Chondrocyte (in vitro differentiated cells): ENCODE data around the gene VWA2. TPM values are rescaled to one million over a fixed set of nuclear protein-coding genes. Genes with fewer than 3 reads are reported as not detected.

Source experiments
- DNase-seq: peaks from one replicate; pipeline ENCODE4 v3.0.0; 2021; ENCODE audit warnings: mixed read lengths, low spot score
- H3K27ac Mint-ChIP-seq: one replicate; pipeline ENCODE4 v1.8.0; 2021; ENCODE audit warnings: mild to moderate bottlenecking, moderate library complexity, mixed read lengths; ENCODE audit not compliant: unreplicated experiment
- H3K27me3 Mint-ChIP-seq: 2 replicates; pipeline ENCODE4 v1.8.0; 2021; ENCODE audit warnings: low read depth, mixed read lengths
- H3K36me3 Mint-ChIP-seq: 2 replicates; pipeline ENCODE4 v1.8.0; 2021; ENCODE audit warnings: low read depth, mixed read lengths
- H3K4me1 Mint-ChIP-seq: 2 replicates; pipeline ENCODE4 v1.8.0; 2021; ENCODE audit warnings: low read depth, mild to moderate bottlenecking, mixed read lengths
- H3K4me3 Mint-ChIP-seq: one replicate; pipeline ENCODE4 v1.8.0; 2021; ENCODE audit warnings: mild to moderate bottlenecking, moderate library complexity, mixed read lengths; ENCODE audit not compliant: unreplicated experiment
- H3K9me3 Mint-ChIP-seq: 2 replicates; pipeline ENCODE4 v1.8.0; 2021; ENCODE audit warnings: low read depth, mixed read lengths
- total RNA-seq: library from RNA; stranded (reverse); gene quantifications from 3 replicates; pipeline ENCODE4 v1.2.1, GENCODE V29; 2021
- TF ChIP-seq, protein P1 (sequence below): fragments of 200-600 bp; sonication (generic); IDR thresholded peaks from 2 replicates; pipeline ENCODE4 v1.5.0; 2021; ENCODE audit warnings: antibody characterized with exemption, mild to moderate bottlenecking, moderate library complexity

Gene VWA2
- total RNA-seq, 1 donor from 2014 or later: not detected

DNA sequence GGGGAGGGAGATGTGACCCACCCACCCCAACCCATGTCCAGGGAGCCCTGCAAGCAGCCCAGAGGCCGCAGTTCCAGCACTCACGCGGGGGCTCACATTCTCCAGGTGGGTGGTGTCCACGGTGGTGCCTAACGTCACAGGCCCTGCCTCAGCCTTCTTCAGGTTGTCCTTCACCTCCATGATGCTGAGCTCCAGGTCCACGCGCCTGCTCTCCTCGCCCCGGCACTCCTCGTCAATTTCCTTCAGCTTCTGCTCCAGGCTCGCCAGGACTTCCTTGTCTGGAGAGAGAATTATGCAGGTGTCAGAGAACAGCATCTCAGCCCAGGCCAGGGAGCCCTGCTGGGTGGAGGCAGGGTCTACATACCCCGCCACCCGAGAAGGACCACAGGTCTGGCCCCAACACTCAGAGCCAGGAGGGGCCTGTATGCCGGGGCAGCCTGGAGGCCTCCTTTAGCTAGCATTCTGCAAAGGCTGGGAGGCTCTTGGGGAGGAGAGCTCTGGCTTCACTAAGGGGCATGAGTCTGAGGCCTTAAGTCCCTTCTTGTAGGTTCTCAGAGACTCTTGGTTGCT, 58.2 kb downstream of the VWA2 start:
- no peaks in the 10 kb centered on the region for H3K27me3 Mint-ChIP-seq
- no peak overlapping the region for H3K27ac Mint-ChIP-seq
- peaks cover 9% of the 10 kb centered on the region for H3K36me3 Mint-ChIP-seq
- H3K9me3 Mint-ChIP-seq: peaks cover 20% of the 10 kb centered on the region
- peaks cover 3% of the 10 kb centered on the region for H3K4me1 Mint-ChIP-seq
- DNase-seq: no peak
- TF ChIP-seq, protein P1, sequence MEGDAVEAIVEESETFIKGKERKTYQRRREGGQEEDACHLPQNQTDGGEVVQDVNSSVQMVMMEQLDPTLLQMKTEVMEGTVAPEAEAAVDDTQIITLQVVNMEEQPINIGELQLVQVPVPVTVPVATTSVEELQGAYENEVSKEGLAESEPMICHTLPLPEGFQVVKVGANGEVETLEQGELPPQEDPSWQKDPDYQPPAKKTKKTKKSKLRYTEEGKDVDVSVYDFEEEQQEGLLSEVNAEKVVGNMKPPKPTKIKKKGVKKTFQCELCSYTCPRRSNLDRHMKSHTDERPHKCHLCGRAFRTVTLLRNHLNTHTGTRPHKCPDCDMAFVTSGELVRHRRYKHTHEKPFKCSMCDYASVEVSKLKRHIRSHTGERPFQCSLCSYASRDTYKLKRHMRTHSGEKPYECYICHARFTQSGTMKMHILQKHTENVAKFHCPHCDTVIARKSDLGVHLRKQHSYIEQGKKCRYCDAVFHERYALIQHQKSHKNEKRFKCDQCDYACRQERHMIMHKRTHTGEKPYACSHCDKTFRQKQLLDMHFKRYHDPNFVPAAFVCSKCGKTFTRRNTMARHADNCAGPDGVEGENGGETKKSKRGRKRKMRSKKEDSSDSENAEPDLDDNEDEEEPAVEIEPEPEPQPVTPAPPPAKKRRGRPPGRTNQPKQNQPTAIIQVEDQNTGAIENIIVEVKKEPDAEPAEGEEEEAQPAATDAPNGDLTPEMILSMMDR: no peak
- H3K4me3 Mint-ChIP-seq: no peak overlapping the region

DNA sequence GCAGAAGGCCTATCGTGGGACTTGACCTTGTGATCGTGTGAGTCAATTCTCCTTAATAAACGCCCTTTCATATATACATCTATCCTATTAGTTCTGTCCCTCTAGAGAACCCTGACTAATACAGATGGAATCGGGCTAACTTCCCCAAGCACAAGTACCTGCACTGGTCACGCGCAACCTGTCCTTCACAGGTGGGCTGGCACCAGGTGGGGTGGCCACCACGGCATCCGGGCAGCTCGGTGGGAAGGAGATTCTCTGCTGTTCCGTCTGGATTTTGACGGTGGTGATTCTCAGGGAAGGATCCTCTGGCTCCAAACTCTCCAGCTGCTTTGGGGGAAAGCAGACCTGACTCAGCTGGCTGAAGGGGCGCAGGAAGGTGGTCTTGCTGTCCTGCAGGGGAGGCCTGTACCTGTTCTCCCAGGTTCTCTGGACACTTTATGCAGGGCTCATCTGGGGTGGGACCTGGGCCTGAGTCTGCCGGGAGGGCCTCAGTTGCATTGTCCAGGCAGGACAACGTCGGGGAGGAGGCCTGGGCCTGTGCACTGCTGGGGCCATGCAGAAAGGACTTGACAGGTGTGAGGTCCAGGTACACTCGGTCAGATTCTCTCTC, 61.1 kb downstream of the VWA2 start:
- Mint-ChIP-seq H3K4me3 (no peak overlapping the region), H3K27ac (no peak overlapping the region), H3K27me3 (no peaks in the 10 kb centered on the region), H3K4me1 (peaks cover 20% of the 10 kb centered on the region), H3K36me3 (peaks cover 9% of the 10 kb centered on the region), H3K9me3 (peaks cover 12% of the 10 kb centered on the region)
- TF ChIP-seq, protein P1: no peak
- no peak for DNase-seq

DNA sequence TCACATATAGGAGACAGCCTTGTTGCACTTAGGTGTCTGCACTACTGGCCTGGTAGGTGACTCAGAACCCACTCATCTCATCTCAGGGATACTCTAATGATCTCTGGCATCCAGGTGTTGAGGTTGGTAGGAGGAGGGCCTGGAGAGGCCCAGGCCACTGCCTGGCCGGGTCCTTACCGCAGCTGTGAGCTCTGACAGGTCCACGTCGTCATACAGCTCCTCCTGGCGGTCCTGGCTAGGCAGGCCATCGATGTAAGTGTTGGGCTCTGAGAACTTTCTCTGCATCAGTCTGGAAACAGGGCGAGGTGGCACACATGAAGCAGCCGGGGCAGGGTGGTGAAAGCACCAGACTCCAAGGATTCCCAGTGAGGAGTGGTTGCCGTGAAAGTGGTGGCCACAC, 62.1 kb downstream of the VWA2 start:
- TF ChIP-seq, protein P1: no peak
- no peak for DNase-seq
- H3K4me1 Mint-ChIP-seq: peaks cover 20% of the 10 kb centered on the region
- H3K4me3 Mint-ChIP-seq: no peak overlapping the region
- no peak overlapping the region for H3K27ac Mint-ChIP-seq
- peaks cover 4% of the 10 kb centered on the region for H3K36me3 Mint-ChIP-seq
- peaks cover 1% of the 10 kb centered on the region for H3K9me3 Mint-ChIP-seq
- no peaks in the 10 kb centered on the region for H3K27me3 Mint-ChIP-seq

DNA sequence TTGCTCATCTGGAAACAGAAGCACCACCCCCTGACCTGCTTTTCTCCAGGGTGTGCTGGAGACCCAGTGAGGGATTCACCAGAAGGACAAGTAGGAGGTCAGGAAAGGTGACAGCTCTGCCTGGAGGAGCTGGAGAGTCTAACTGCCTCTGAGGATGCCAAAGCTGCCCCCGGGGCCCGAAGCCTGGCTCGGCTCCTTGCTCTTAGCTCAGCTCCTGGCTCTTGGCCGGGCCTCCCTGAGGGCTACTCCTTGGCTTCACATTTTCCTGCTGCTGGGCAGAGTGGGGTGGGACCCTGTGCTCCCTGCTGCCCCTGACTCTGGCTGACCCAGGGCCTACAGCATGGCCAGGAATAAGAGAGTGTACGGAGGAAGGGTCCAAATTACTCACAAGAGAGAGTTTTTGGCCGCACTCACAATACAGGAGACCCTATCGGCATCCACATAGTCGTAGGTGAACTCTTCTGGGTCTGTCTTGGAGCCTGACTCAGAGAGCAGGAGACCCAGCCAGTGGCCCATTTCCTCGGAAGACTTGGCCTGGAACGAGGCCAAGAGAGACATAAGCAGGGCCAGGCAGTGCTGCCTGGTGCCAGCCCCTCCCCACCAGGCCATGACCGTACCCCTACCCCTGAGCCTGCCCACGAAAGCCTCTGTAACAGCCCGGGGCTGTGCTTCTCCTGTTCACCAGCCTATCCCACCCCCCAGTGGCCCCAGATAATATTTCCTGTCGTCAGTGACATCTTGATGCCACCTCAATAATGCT, 63.1 kb downstream of the VWA2 start:
- Mint-ChIP-seq H3K36me3 (peaks cover 2% of the 10 kb centered on the region), H3K27me3 (no peaks in the 10 kb centered on the region), H3K27ac (no peak overlapping the region), H3K4me1 (peaks cover 29% of the 10 kb centered on the region), H3K9me3 (no peaks in the 10 kb centered on the region), H3K4me3 (no peak overlapping the region)
- TF ChIP-seq, protein P1: peak; percentile 13
- peak; percentile 42 for DNase-seq

DNA sequence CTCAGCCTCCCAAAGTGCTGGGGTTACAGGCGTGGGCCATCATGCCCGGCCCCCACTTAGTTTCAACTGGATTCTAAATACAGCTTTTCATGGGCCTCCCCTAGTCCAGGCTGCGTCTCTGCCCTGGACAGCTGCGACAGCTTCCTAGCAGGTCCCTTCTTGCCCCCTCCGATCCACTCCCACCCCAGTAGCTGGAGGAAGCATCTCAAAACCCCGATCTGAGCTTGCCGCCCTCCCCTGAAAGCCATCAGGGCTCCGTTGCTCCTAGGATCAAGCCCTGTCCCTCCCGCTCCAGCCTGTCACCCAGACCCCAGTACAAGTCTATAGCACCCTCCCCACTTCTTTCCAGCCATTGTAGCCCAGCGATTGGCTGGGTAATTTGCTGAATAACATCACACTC, 64.5 kb downstream of the VWA2 start:
- Mint-ChIP-seq H3K4me1 (peaks cover 40% of the 10 kb centered on the region), H3K27me3 (no peaks in the 10 kb centered on the region), H3K36me3 (no peaks in the 10 kb centered on the region), H3K9me3 (no peaks in the 10 kb centered on the region), H3K4me3 (peak overlapping the region; percentile 63), H3K27ac (peak overlapping the region; percentile 81)
- TF ChIP-seq, protein P1: no peak
- peak; percentile 58 for DNase-seq
